Neuron (in vitro differentiated cells): ENCODE results near the gene CEP128.

Experiments used
- H2AFZ ChIP-seq: one replicate; pipeline ENCODE4 v1.6.1; 2013; ENCODE audit warnings: low read depth, mild to moderate bottlenecking, inconsistent platforms, low read length, moderate library complexity
- H3K27me3 ChIP-seq: one replicate; pipeline ENCODE4 v1.6.1; 2013; ENCODE audit warnings: low read length; ENCODE audit not compliant: insufficient read depth
- H3K36me3 ChIP-seq: one replicate; pipeline ENCODE4 v1.6.1; 2013; ENCODE audit warnings: low read length; ENCODE audit not compliant: insufficient read depth
- H3K4me1 ChIP-seq: one replicate; pipeline ENCODE4 v1.6.1; 2013; ENCODE audit warnings: low read length; ENCODE audit not compliant: insufficient read depth
- H3K4me3 ChIP-seq: 2 replicates; pipeline ENCODE4 v1.5.1; 2013; ENCODE audit warnings: mild to moderate bottlenecking, low read length, moderate library complexity
- H3K9me3 ChIP-seq: one replicate; pipeline ENCODE4 v1.6.1; 2013; ENCODE audit warnings: low read length

The CEP128 gene

GRCh38 chr14:80776186-80776585 is 165.4 kb downstream of the CEP128 start:
- no peaks in the 10 kb centered on the region for H3K9me3 ChIP-seq
- no peak overlapping the region for H2AFZ ChIP-seq
- H3K27me3 ChIP-seq, result no peaks in the 10 kb centered on the region
- no peaks in the 10 kb centered on the region for H3K36me3 ChIP-seq
- H3K4me1 ChIP-seq, result no peaks in the 10 kb centered on the region
- H3K4me3 ChIP-seq, result no peak overlapping the region

- no peaks in the 10 kb centered on the region for H3K4me1 ChIP-seq
- H3K36me3 ChIP-seq, result no peaks in the 10 kb centered on the region
- no peaks in the 10 kb centered on the region for H3K27me3 ChIP-seq
- H3K9me3 ChIP-seq, result no peaks in the 10 kb centered on the region
- H3K4me3 ChIP-seq, result no peak overlapping the region
- no peak overlapping the region for H2AFZ ChIP-seq
Measured at GRCh38 chr14:80772504-80772903, 169.0 kb downstream of the CEP128 start.

DNA sequence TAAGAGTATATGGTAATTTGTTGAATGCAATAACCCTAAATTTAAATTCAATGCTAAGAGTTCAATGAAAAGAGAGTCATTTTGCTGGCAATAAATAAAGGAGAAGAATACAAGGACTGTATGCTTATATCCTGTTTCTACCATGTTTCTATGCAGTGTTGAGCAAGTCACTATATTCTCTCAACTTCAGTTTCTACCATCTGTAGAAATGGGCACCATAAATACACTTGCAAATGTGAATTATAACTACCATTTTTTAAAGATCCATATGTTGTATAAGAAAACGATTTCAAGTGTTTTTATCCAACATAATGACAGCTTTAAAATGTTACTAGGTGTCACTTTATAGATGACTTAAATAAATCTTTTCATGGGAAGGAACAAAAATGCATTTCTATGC is 170.3 kb downstream of the CEP128 start:
- Histone ChIP-seq H3K9me3 (no peaks in the 10 kb centered on the region), H3K36me3 (no peaks in the 10 kb centered on the region), H2AFZ (no peak overlapping the region), H3K27me3 (no peaks in the 10 kb centered on the region), H3K4me1 (no peaks in the 10 kb centered on the region), H3K4me3 (no peak overlapping the region)

- H3K27me3 ChIP-seq, result no peaks in the 10 kb centered on the region
- no peak overlapping the region for H3K4me3 ChIP-seq
- no peak overlapping the region for H2AFZ ChIP-seq
- H3K9me3 ChIP-seq, result no peaks in the 10 kb centered on the region
- H3K36me3 ChIP-seq, result no peaks in the 10 kb centered on the region
- no peaks in the 10 kb centered on the region for H3K4me1 ChIP-seq
Measured at GRCh38 chr14:80770114-80770908, 171.2 kb downstream of the CEP128 start.

- Histone ChIP-seq H2AFZ (no peak overlapping the region), H3K36me3 (no peaks in the 10 kb centered on the region), H3K9me3 (no peaks in the 10 kb centered on the region), H3K4me3 (no peak overlapping the region), H3K27me3 (no peaks in the 10 kb centered on the region), H3K4me1 (no peaks in the 10 kb centered on the region)
Measured at GRCh38 chr14:80768646-80769045, 172.9 kb downstream of the CEP128 start.

DNA sequence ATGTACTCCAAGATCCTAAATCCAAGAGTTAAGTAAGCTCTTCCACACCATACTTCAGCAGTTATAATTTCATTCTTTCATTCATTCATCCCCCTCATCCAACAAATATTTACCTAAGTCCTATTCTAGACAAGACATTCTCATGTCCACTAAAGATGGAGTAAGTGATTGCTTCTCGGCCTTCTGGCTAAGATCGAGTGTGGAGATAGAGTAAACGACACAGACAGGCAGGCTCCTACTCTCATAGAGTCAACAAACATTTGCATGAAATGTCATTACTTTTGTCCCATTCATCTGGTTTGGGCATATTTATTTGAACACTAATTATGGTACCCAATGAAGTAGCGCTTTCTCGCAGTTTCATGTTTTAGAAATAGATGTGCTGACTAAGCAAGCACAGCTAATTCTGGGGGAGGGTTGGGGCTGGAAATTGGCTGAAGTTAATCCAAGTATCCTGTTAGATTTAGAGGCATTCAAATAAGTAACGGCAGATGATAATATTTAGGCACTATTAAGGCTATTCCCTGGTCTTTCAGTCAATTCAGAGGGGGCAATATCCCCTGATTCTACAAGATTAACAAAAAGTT is 176.5 kb downstream of the CEP128 start:
- Histone ChIP-seq H2AFZ (no peak overlapping the region), H3K4me1 (no peaks in the 10 kb centered on the region), H3K27me3 (no peaks in the 10 kb centered on the region), H3K9me3 (no peaks in the 10 kb centered on the region), H3K36me3 (no peaks in the 10 kb centered on the region), H3K4me3 (no peak overlapping the region)

DNA sequence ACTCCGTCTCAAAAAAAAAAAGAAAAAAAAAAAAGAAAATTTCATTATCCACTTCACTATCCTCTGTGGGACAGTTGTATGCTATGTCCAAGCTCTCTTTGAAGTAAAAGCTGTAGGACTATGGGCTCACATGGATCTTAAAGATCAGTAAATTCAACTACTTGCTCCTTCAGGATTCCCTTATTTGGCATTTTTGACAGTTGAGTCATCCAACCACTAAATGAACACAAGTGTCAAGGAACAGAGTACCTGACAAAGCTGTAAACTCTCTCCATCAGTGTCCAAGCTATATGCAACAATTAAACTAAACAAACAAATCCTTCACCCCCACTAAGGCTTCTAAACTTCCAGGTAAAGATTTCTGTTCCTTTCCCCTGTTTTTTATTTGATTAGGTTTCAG is 177.0 kb downstream of the CEP128 start:
- Histone ChIP-seq H3K9me3 (no peaks in the 10 kb centered on the region), H2AFZ (no peak overlapping the region), H3K36me3 (no peaks in the 10 kb centered on the region), H3K27me3 (no peaks in the 10 kb centered on the region), H3K4me1 (no peaks in the 10 kb centered on the region), H3K4me3 (no peak overlapping the region)

GRCh38 chr14:80762641-80763228 is 178.8 kb downstream of the CEP128 start:
- Histone ChIP-seq H2AFZ (no peak overlapping the region), H3K4me3 (no peak overlapping the region), H3K4me1 (no peaks in the 10 kb centered on the region), H3K9me3 (no peaks in the 10 kb centered on the region), H3K27me3 (no peaks in the 10 kb centered on the region), H3K36me3 (no peaks in the 10 kb centered on the region)

DNA sequence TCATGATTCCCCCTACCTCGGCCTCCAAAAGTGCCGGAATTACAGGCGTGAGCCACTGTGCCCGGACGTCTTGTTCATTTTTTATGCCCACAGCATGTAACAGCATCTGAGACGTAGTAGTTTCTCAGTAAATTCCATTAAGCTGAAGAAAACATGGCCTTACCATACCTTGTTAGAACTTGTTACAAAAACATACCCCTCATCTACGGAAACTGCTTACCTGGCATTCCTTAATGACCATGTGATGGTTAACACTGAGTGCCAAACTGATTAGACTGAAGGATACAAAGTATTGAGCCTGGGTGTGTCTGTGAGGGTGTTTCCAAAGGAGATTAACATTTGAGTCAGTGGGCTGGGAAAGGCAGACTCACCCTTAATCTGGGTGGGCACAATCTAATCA is 186.8 kb downstream of the CEP128 start:
- Histone ChIP-seq H3K9me3 (no peaks in the 10 kb centered on the region), H3K4me3 (no peak overlapping the region), H3K4me1 (no peaks in the 10 kb centered on the region), H2AFZ (no peak overlapping the region), H3K36me3 (peaks cover 3% of the 10 kb centered on the region), H3K27me3 (no peaks in the 10 kb centered on the region)

- Histone ChIP-seq H3K4me1 (no peaks in the 10 kb centered on the region), H3K9me3 (no peaks in the 10 kb centered on the region)
Measured at GRCh38 chr14:80751285-80751684, 190.3 kb downstream of the CEP128 start.

DNA sequence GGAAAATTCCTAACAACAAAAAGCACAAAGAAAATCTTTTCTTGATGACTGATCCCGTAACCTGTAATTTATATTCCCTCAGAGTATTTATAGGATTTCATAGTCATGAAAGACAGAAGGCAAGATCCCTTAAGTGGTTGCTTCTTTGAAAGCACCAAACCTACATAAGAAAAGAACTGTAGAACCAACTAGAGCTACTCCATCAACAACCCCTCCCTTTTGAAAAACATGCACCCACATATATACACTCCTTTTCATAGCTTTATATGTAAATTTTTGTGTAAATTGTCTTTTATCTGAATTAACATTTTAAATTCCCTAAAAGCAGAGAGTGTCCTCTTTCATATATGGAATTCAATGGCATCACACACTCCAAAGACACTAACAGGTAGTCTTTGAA is 215.3 kb downstream of the CEP128 start:
- Histone ChIP-seq H3K4me3 (no peak overlapping the region), H2AFZ (no peak overlapping the region), H3K36me3 (no peaks in the 10 kb centered on the region), H3K9me3 (no peaks in the 10 kb centered on the region), H3K27me3 (no peaks in the 10 kb centered on the region), H3K4me1 (no peaks in the 10 kb centered on the region)

More at GRCh38 chr14:80751285-80751684, 190.3 kb downstream of the CEP128 start:
- Histone ChIP-seq H3K36me3 (peaks cover 3% of the 10 kb centered on the region), H2AFZ (no peak overlapping the region), H3K4me3 (no peak overlapping the region), H3K27me3 (no peaks in the 10 kb centered on the region)

DNA sequence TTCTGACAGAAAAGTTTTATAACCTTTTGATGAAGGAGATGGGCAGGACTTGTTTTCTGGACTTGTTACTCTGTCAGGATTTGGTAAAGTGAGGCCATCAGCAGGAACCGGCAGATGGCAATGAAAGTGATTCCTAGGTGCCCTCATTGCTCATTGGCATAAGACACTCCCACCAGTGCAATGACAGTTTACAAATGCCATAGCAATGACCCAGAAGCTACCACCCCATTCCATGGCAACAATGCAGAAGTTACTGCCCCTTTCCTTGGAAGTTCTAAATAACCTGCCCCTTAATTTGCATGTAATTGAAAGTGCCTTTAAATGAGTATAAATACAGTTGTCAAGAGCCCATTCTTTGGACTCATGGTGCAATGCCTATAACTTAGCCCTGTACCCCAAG is 222.6 kb downstream of the CEP128 start:
- H2AFZ ChIP-seq, result no peak overlapping the region
- no peak overlapping the region for H3K4me3 ChIP-seq
- H3K36me3 ChIP-seq, result no peaks in the 10 kb centered on the region
- H3K4me1 ChIP-seq, result no peaks in the 10 kb centered on the region
- no peaks in the 10 kb centered on the region for H3K27me3 ChIP-seq
- no peaks in the 10 kb centered on the region for H3K9me3 ChIP-seq

DNA sequence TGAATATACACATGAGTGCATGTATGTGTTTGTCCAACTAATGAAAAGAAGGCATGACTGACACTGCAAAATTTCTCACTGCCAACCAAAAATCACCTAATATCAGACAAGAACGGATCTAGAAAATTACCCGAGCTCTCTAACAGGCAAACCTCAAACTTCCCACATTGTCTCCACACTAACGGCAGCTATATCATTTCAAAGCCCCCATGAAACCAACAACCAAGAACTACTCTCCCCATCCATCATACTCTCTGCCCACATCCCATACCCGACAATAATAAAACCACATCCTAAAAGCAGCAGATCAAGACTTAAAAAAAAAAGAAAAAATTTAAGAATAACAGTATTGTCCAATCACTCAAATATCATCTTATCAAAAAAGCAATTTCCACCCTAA is 227.1 kb downstream of the CEP128 start:
- Histone ChIP-seq H3K36me3 (no peaks in the 10 kb centered on the region), H3K9me3 (no peaks in the 10 kb centered on the region), H3K4me1 (no peaks in the 10 kb centered on the region), H3K4me3 (no peak overlapping the region), H3K27me3 (no peaks in the 10 kb centered on the region), H2AFZ (no peak overlapping the region)
